K562 (cell line): ENCODE data around the gene GCA. TPM values are rescaled to one million over a fixed set of nuclear protein-coding genes. Genes with fewer than 3 reads are reported as not detected.

Source experiments
- AFF4 ChIP-seq: sonication (generic); formaldehyde crosslinking; IDR thresholded peaks from 2 replicates; pipeline ENCODE4 v1.8.0; 2023; ENCODE audit warnings: mild to moderate bottlenecking, missing genetic modification reagents
- CXXC5 ChIP-seq: fragments of 250-450 bp; sonication (Bioruptor Pico); IDR thresholded peaks from 2 replicates; pipeline ENCODE4 v1.8.0; 2022; ENCODE audit warnings: inconsistent platforms, mild to moderate bottlenecking, moderate library complexity
- ELF4 ChIP-seq: fragments of 450-650 bp; formaldehyde crosslinking; IDR thresholded peaks from 2 replicates; pipeline ENCODE4 v1.4.0; 2022; ENCODE audit warnings: missing genetic modification characterization
- HCFC1 ChIP-seq: IDR thresholded peaks from 2 replicates; pipeline ENCODE4 v1.6.1; 2012; ENCODE audit warnings: low read depth, low read length, improper control_type of control experiment
- NR2C2 ChIP-seq, 2 experiments: fragments of 200-800 bp in 1 of 2; sonication (Bioruptor generic) in 1 of 2; sonication (generic) in 1 of 2; formaldehyde crosslinking in 1 of 2; IDR thresholded peaks; 2 replicates each; pipeline versions ENCODE4 v1.6.1 to v1.8.0; 2016 to 2022; ENCODE audit warnings: mild to moderate bottlenecking in 1 of 2, missing compliant biosample characterization in 1 of 2, missing genetic modification characterization in 1 of 2, missing genetic modification reagents in 1 of 2
- SRSF3 ChIP-seq: fragments of 200-400 bp; formaldehyde crosslinking; IDR thresholded peaks from 2 replicates; pipeline ENCODE4 v1.6.1; 2016; ENCODE audit warnings: mild to moderate bottlenecking, low read length, moderate library complexity; ENCODE audit not compliant: insufficient read depth
- SUPT5H ChIP-seq: fragments of 450-650 bp; IDR thresholded peaks from 2 replicates; pipeline ENCODE4 v1.6.1; 2016
- TRIM25 ChIP-seq: fragments of 450-650 bp; IDR thresholded peaks from 2 replicates; pipeline ENCODE4 v1.7.0; 2016; ENCODE audit warnings: borderline replicate concordance
- ZBTB43 ChIP-seq: sonication (generic); formaldehyde crosslinking; IDR thresholded peaks from 2 replicates; pipeline ENCODE4 v1.8.0; 2023; ENCODE audit warnings: mild to moderate bottlenecking, missing genetic modification reagents
- ZNF12 ChIP-seq: sonication (generic); formaldehyde crosslinking; IDR thresholded peaks from 2 replicates; pipeline ENCODE4 v1.4.0; 2020; ENCODE audit warnings: mild to moderate bottlenecking, missing genetic modification reagents
- ZNF175 ChIP-seq: fragments of 200-800 bp; sonication (Bioruptor generic); IDR thresholded peaks from 2 replicates; pipeline ENCODE4 v1.6.1; 2016; ENCODE audit warnings: low read depth, mild to moderate bottlenecking, missing genetic modification characterization, missing compliant biosample characterization
- ZNF644 ChIP-seq: fragments of 200-800 bp; sonication (Bioruptor generic); IDR thresholded peaks from 2 replicates; pipeline ENCODE4 v1.6.1; 2016; ENCODE audit warnings: low read depth, missing genetic modification characterization, missing compliant biosample characterization
- ZNF77 ChIP-seq: fragments of 250-450 bp; sonication (Bioruptor Pico); IDR thresholded peaks from 2 replicates; pipeline ENCODE4 v1.5.0; 2020
- polyA plus RNA-seq, 8 experiments: library from polyadenylated mRNA; depleted of rRNA in 4 of 8; stranded (reverse) in 5 of 8; unstranded in 3 of 8; fragments of >200 nt; fragmentation: Nextera tagmentation in 2 of 8; fragmentation: Illumina TruSeq in 1 of 8; extraction: Ambion mirVana in 2 of 8; extraction: Trizol in 1 of 8; gene quantifications; 2 replicates each; pipeline versions ENCODE4 v1.2.1 to v1.2.3, GENCODE V29; 2011 to 2014; ENCODE audit warnings: inconsistent platforms in 1 of 8, missing spikeins in 1 of 8
- total RNA-seq, 7 experiments: library from RNA; depleted of rRNA in 6 of 7; stranded (reverse); fragments of >200 nt in 6 of 7; fragmentation: Illumina TruSeq in 2 of 7; extraction: Trizol in 2 of 7; gene quantifications; 2 replicates each; pipeline versions ENCODE4 v1.2.1 to v1.2.3, GENCODE V29; 2011 to 2021; ENCODE audit warnings: low replicate concordance in 1 of 7
- TF ChIP-seq, protein P1 (sequence below), 3 experiments: IDR thresholded peaks in 2 of 3; conservative IDR thresholded peaks in 1 of 3; 2 replicates each; pipeline ENCODE4 v1.5.1; 2011 to 2012; ENCODE audit warnings: low read length in 3 of 3, mild to moderate bottlenecking in 3 of 3, control low read depth in 2 of 3, improper control_type of control experiment in 1 of 3, inconsistent platforms in 1 of 3, low read depth in 1 of 3, mixed read lengths in 1 of 3, moderate library complexity in 1 of 3; ENCODE audit not compliant: insufficient read depth in 2 of 3
- TF ChIP-seq, protein P2 (sequence below): fragments of 250-450 bp; sonication (Bioruptor Pico); IDR thresholded peaks from 2 replicates; pipeline ENCODE4 v1.8.0; 2021; ENCODE audit warnings: moderate library complexity, mild to moderate bottlenecking, inconsistent platforms

The GCA gene
- total and polyA plus RNA-seq, 9 of the 15 experiments (the other 6 are each of a cell fraction or from before 2014, with no cell fraction given) = 0.24 to 0.79 (median 0.41) TPM; not detected in 1

- TF ChIP-seq AFF4 = no peak
- TF ChIP-seq NR2C2 (CRISPR knock-in tag; IDR thresholded peaks at IDR 0.05) = no peak
- peak; percentile 72 for TF ChIP-seq NR2C2 (tag; IDR thresholded peaks at IDR 0.05)
- TF ChIP-seq, protein P1, sequence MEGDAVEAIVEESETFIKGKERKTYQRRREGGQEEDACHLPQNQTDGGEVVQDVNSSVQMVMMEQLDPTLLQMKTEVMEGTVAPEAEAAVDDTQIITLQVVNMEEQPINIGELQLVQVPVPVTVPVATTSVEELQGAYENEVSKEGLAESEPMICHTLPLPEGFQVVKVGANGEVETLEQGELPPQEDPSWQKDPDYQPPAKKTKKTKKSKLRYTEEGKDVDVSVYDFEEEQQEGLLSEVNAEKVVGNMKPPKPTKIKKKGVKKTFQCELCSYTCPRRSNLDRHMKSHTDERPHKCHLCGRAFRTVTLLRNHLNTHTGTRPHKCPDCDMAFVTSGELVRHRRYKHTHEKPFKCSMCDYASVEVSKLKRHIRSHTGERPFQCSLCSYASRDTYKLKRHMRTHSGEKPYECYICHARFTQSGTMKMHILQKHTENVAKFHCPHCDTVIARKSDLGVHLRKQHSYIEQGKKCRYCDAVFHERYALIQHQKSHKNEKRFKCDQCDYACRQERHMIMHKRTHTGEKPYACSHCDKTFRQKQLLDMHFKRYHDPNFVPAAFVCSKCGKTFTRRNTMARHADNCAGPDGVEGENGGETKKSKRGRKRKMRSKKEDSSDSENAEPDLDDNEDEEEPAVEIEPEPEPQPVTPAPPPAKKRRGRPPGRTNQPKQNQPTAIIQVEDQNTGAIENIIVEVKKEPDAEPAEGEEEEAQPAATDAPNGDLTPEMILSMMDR (IDR thresholded peaks at IDR 0.05 in 2 of 3, conservative IDR thresholded peaks at IDR 0.05 in 1 of 3; ENCODE audit: insufficient read depth in 2 of 3, low read depth in 1 of 3, low read length in 3 of 3) = peak in 2 of 3 experiments; percentile 33 to 47; a peak in 4 of 6 replicates
- no peak for TF ChIP-seq ZNF12
- no peak for TF ChIP-seq ZNF77 (CRISPR knock-in tag)
- TF ChIP-seq TRIM25 = no peak
- TF ChIP-seq HCFC1 = 0 out of 2 replicates have a peak, but pooled peaks have one; percentile 42
- no peak for TF ChIP-seq SUPT5H
- no peak for TF ChIP-seq ZNF175
- TF ChIP-seq ELF4 (CRISPR knock-in tag) = no peak
- TF ChIP-seq, protein P2, sequence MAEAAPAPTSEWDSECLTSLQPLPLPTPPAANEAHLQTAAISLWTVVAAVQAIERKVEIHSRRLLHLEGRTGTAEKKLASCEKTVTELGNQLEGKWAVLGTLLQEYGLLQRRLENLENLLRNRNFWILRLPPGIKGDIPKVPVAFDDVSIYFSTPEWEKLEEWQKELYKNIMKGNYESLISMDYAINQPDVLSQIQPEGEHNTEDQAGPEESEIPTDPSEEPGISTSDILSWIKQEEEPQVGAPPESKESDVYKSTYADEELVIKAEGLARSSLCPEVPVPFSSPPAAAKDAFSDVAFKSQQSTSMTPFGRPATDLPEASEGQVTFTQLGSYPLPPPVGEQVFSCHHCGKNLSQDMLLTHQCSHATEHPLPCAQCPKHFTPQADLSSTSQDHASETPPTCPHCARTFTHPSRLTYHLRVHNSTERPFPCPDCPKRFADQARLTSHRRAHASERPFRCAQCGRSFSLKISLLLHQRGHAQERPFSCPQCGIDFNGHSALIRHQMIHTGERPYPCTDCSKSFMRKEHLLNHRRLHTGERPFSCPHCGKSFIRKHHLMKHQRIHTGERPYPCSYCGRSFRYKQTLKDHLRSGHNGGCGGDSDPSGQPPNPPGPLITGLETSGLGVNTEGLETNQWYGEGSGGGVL (CRISPR knock-in tag) = no peak
- TF ChIP-seq SRSF3 = no peak
- TF ChIP-seq CXXC5 (CRISPR knock-in tag) = peak; percentile 43
- no peak for TF ChIP-seq ZBTB43 (CRISPR knock-in tag)
- no peak for TF ChIP-seq ZNF644 (tag)
Observed at GRCh38 chr2:162318328-162319180, 25.4 kb upstream of the GCA start, which contains the start of gene IFIH1 (continued).
